Measurements from ENCODE around the gene MDN1.

- TF ChIP-seq, protein P1, sequence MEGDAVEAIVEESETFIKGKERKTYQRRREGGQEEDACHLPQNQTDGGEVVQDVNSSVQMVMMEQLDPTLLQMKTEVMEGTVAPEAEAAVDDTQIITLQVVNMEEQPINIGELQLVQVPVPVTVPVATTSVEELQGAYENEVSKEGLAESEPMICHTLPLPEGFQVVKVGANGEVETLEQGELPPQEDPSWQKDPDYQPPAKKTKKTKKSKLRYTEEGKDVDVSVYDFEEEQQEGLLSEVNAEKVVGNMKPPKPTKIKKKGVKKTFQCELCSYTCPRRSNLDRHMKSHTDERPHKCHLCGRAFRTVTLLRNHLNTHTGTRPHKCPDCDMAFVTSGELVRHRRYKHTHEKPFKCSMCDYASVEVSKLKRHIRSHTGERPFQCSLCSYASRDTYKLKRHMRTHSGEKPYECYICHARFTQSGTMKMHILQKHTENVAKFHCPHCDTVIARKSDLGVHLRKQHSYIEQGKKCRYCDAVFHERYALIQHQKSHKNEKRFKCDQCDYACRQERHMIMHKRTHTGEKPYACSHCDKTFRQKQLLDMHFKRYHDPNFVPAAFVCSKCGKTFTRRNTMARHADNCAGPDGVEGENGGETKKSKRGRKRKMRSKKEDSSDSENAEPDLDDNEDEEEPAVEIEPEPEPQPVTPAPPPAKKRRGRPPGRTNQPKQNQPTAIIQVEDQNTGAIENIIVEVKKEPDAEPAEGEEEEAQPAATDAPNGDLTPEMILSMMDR (conservative IDR thresholded peaks at IDR 0.05): no peak
- TF ChIP-seq ZFX (IDR thresholded peaks at IDR 0.05): no peak
Observed at GRCh38 chr6:89768324-89768723, 51.3 kb downstream of the MDN1 start.

Data from C4-2B (cell line).